Stomach (tissue), 4 donors: ENCODE data around the gene FCN1.

ENCODE experiments used
- CTCF ChIP-seq, 7 experiments: fragments of 450-650 bp in 4 of 7; fragments of 200-600 bp in 3 of 7; sonication (generic) in 3 of 7; IDR thresholded peaks; one replicate each; pipeline ENCODE4 v1.5.1; 2016 to 2019; ENCODE audit warnings: antibody characterized with exemption in 7 of 7, control low read depth in 2 of 7, mild to moderate bottlenecking in 1 of 7
- EP300 ChIP-seq: sonication (generic); formaldehyde crosslinking; IDR thresholded peaks from one replicate; pipeline ENCODE4 v1.6.1; 2017; ENCODE audit warnings: antibody characterized with exemption
- POLR2A ChIP-seq, 4 donors: fragments of 450-650 bp; IDR thresholded peaks; one replicate each; pipeline ENCODE4 v1.6.1; 2016; ENCODE audit warnings: antibody characterized with exemption in 4 of 4, control low read depth in 2 of 4, mild to moderate bottlenecking in 1 of 4, moderate library complexity in 1 of 4
- POLR2AphosphoS5 ChIP-seq, 3 donors: sonication (generic); formaldehyde crosslinking; IDR thresholded peaks; one replicate each; pipeline ENCODE4 v1.6.1; 2016; ENCODE audit warnings: antibody characterized with exemption in 3 of 3

GRCh38 chr9:134951994-134952393, 34.3 kb upstream of the FCN1 start:
- TF ChIP-seq CTCF (IDR thresholded peaks at IDR 0.05) = no peak
- TF ChIP-seq POLR2A (IDR thresholded peaks at IDR 0.05) = no peak
- no peak for TF ChIP-seq POLR2AphosphoS5 (IDR thresholded peaks at IDR 0.05)
- TF ChIP-seq EP300 = no peak
